GM18909 (cell line): ENCODE measurements around the gene HRH3.

Experiments
- ATAC-seq: cut with Tn5 transposase; IDR thresholded peaks from one replicate; pipeline ENCODE4 v1.9.1; 2021; ENCODE audit warnings: mild to moderate bottlenecking; ENCODE audit not compliant: unreplicated experiment, poor library complexity

Gene HRH3

DNA sequence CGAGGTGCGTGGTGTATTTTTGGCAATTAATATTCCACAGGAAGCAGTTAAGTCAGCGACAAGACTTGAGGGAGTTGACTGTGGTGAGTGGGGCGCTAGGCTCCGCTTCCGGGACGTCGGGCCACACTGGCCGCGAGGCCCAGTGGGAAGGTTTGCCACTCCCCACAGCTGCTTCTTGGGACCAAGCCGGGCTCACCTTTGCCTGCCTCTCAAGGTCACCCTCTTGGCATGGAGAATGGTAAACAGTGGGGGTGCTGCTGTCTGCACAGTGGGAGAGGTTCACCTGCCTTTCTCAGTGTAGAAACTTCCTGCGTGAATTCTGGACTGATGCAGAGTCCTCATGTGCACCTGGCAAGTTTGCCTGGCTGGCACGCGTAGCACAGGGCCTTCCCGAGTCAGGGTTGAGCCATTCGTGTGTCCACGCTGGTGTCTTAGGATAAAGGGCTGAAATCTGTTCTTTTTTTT, 24.6 kb upstream of the HRH3 start:
- ATAC-seq, result no peak

GRCh38 chr20:62243906-62244515, 23.9 kb upstream of the HRH3 start:
- ATAC-seq, result no peak

- no peak for ATAC-seq
These were observed 23.0 kb upstream of the HRH3 start for GRCh38 chr20:62243106-62243505.

GRCh38 chr20:62242176-62242575, 22.1 kb upstream of the HRH3 start:
- ATAC-seq, result no peak

DNA sequence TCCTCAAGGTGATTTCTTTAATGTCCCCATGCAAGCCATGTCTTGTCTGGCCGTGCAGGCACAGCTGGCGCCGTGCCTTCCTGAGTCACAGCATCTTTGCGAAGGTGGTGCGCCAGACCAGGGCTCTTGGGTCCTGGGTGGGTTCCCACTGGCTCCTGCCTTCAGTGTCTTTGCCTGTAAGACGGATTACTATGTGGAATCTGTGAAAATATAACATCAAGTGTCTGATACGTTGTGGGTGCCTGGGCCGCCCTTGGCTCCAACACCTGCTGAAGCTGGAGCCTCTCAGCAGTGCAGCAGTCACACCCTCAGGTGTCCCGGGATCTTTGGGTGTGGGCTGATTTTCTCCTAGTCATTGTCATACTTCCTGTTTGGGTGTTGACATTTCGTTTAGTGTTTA, 21.4 kb upstream of the HRH3 start:
- ATAC-seq, result no peak

GRCh38 chr20:62240020-62240685, 20.1 kb upstream of the HRH3 start:
- ATAC-seq, result no peak

DNA sequence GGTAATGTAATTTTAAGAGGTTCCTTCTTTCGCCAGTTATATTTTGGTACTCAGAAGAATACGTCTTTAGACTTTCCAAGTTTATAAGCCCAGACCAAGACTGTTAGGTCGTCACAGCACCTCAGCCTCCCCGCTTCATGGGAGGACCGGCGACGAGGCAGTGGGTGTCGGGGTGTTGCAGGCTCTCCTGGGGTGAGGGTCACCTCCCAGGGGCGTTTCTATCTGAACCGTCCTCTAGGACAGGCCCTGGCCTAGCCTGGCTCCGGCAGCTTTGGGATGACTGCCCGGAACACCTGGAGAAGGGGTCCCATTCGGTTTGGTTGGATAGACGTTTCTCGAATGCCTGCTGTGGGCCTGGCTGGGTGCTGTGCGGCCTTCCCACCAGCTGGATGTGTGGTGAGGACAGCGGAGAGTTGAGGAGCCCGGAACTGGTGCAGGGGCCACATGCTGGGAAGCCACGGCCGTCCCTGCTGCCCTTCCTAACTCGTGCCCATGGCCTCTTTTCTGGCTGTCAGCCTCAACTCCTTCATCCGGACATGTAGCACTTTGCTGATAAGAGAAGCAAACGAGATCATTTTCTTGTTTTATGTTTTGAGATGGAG, 19.3 kb upstream of the HRH3 start:
- no peak for ATAC-seq

GRCh38 chr20:62238569-62239277, 18.6 kb upstream of the HRH3 start:
- ATAC-seq, result peak; percentile 9

DNA sequence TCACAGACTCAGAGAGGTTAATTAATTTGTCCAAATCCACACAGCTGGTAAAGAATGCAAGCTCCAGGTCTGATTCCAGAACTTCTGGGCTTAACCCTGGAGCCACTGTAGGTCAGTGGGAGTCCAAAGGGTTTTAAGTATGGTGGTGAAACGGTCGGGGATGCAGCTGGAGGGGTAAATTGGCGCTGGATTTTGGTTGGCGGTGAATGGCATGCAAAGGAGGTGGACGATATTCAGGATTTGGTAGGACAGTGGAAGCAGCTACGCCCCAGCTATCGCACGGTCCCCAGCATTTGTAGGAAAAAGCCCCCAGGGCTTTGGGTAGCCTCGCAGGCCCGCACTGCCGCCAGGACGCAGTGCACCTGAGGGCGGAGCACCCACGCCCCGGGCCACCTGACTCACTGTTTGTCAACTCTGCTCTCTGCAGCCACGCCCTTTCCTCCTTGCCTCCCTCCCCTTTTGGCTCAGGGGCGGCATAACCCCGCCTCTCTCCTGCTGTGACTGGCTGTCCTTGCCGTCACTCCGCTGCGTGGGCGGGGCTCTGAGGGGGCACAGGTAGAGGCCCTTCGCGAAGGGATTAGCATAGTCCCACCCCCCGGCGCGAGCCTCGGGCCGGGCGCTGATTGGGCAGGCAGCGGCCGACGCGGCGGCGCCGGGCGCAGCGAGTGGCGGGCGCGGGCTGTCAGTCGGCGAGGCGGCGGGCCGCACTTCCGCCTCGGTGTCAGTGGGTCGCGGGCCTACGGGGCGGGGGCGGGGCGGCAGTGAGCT, 17.9 kb upstream of the HRH3 start, which contains the start of gene OSBPL2:
OSBPL2 (plus strand) TSS at position 721 of the 768 bp plus-strand sequence. CDS start 17,664 bp downstream, outside the sequence.
- peak; percentile 98 for ATAC-seq

GRCh38 chr20:62237514-62237800, 17.4 kb upstream of the HRH3 start:
- ATAC-seq, result no peak

DNA sequence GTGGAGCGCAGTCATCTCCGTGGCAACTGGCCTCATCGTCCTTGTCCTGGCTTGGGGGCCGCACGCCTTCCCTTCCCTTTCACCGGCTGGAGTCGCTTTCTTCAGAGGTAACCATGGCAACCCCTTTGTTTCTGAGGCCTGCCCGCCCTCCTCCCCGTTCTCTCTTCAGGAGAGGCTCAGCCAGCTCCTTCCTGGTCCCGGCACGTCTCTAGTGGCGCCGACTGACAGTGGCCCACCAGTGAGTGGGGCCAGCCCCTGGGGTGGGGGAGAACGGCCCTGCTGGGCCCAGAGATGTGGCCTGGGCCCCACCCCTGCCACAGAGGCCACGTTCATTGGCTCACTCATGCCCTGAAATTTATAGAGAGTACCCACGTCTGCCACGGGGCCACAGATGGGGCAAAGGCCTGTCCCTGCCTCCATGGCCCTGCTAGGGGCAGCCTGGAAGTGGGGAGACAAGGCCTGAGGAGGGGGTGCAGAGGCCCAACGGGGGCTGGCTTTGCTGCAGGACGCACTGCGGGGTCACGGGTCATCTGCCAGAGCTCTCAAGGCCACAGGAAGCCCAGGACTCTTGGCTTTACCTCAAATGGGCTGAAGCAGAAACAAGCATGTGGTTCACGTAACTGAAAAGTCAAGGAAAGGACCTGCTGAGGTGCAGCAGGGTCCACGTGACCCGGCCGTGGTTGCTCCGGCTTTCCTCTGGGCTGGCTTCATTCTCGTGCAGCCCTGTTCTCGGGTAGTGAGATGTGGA, 16.9 kb upstream of the HRH3 start:
- no peak for ATAC-seq

GRCh38 chr20:62236200-62236599, 16.1 kb upstream of the HRH3 start:
- no peak for ATAC-seq

DNA sequence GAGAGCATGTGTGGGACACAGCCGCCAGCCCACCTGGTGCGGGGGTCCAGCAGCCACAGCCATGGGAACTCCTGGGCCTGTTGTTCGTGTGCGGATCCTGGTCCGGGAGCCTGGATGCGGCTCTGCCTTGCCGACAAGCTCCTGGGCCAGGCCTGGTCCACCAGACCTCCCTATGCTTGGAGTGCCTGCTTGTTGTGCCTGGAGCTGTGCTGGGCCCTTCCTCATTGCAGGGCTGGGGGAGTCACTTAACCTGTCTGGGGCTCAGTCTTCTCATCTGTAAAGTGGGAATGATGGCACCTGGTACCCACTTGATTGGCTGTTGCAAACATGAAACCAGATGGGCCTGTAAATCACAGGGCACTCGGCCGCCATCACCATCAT, 15.7 kb upstream of the HRH3 start:
- ATAC-seq, result no peak

DNA sequence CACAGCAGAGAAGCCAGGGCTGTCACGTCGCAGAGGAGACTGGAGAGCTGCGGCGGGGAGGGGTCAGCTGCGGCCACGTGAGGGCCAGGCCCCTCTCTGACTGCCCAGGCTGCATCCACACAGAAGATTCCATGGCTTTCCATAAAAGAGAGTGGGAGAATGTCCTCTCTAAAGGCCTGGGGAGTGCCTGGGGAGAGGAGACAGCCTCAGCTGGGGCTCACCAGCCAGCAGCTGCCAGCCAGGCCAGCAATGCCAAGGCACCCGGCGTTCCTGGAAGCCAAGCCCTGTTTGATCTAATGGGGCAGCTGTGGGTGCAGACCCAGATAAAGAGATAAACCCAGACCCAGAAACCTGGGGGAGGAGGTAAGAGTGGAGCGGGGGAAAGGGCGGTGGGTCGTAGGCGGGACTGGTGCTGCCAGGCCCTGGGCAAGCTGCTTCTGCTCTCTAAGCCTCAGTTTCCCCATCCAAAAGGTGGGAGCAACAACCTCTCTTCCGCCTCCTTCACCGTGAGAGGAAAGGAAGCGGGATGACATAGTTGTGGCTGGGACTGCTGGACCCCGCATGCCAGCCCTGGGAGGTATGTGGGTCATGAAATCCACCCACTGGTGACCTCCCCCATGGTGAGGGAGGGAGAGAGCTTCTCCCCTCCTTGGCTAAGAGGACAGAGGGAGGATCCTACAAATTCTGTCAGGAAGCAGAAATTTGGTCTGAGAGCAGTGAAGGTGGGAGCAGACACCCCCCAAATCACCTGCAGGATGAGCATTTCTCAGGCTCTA, 15.1 kb upstream of the HRH3 start:
- no peak for ATAC-seq

GRCh38 chr20:62234339-62234738, 14.3 kb upstream of the HRH3 start:
- no peak for ATAC-seq

- ATAC-seq, result no peak
These were observed 13.6 kb upstream of the HRH3 start for GRCh38 chr20:62233684-62234083.

DNA sequence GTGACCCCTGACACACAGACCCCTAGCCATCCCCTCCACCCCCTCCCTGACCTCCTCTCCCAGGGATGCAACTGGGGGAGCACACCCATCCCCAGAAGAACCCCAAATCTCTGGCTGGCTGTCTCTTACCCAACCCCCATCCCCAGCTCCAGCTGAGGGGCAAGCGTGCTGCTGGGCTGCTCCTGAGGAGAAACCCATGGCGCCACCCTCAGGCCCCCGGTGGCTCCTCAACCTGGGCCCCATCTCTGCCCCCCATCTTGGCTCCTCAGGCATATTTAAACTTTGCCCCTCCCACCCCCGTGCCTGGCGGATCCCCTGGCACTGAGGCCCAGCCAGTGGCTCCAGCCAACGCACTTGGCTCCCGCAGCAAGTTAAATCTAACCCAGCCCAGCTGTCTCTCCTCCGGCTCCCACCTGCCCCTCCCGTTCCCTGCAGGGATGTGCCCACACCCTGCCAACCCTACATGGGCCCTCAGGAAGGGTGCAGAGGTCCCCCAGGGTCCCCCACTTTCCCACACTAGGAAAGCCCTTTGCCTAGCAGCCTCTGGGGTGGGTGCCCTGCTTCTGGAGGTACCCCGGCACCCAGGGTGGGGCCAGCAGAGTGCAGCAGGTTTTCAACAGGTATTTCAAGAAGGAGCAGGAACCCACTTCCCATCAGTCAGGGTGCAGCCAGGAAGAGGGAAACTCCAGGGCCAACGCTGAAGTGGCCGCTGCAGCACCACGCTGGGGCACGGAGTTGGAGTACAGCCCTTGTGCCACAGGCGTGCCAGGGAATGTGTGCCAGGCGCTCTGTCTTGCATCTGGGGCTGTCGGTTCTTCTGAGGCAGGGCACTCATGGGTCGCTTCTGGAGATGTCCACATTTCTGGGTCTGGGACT, 12.9 kb upstream of the HRH3 start:
- no peak for ATAC-seq

DNA sequence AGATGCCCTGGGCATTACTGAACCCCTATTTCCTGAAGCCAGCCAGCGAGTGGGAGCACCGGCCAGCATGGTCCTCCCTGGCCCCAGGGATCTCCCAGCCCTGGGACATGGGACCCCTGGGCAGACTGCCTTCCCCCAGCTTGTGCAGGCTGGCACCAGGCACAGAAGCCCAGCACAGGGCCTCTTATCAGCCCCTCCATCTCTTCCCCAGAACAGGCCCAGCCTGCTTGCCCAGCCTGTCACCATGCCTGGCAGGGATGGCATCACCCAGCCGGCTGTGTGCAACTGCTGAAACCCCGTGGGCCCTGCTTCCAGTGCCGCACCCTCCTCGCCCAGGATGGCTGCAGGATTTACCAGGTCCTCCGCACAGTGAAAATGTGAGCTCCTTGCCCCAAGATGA, 12.1 kb upstream of the HRH3 start:
- ATAC-seq, result no peak
